ENCODE results near the gene INHBB. TPM values are rescaled to one million over a fixed set of nuclear protein-coding genes. Genes with fewer than 3 reads are reported as not detected.

The INHBB gene
- total RNA-seq, 2 donors from 2014 or later: 3.6 to 7.9 TPM

GRCh38 chr2:120391911-120392665 is 46.2 kb downstream of the INHBB start:
- H3K9me3 ChIP-seq: no peaks in the 10 kb centered on the region
- H3K36me3 ChIP-seq (replicated peaks in 1 of 2; ENCODE audit: insufficient read depth in 1 of 2, low read depth in 2 of 2): no peaks in the 10 kb centered on the region
- H3K27ac ChIP-seq: no peak overlapping the region
- no peak for ATAC-seq
- H3K27me3 ChIP-seq: no peaks in the 10 kb centered on the region
- H3K4me3 ChIP-seq: no peak overlapping the region
- 81 to 90% methylated on average over 10 to 14 of the region's 16 CpGs for WGBS, 2 donors
- intact Hi-C loops (cut with DNase I): no loop called here
- no peaks in the 10 kb centered on the region for H3K4me1 ChIP-seq
- TF ChIP-seq CTCF (IDR thresholded peaks at IDR 0.05) (no peak), POLR2A (IDR thresholded peaks at IDR 0.05) (no peak)
- DNase-seq: peak in 1 of 4 donors; percentile 1

GRCh38 chr2:120392923-120393322 is 47.0 kb downstream of the INHBB start:
- no peaks in the 10 kb centered on the region for H3K27me3 ChIP-seq
- no peak overlapping the region for H3K27ac ChIP-seq
- DNase-seq (no peak), ATAC-seq (no peak)
- no peaks in the 10 kb centered on the region for H3K4me1 ChIP-seq
- H3K9me3 ChIP-seq: no peaks in the 10 kb centered on the region
- TF ChIP-seq CTCF (IDR thresholded peaks at IDR 0.05): no peak
- TF ChIP-seq POLR2A (IDR thresholded peaks at IDR 0.05): no peak
- no peaks in the 10 kb centered on the region for H3K36me3 ChIP-seq (replicated peaks in 1 of 2; ENCODE audit: insufficient read depth in 1 of 2, low read depth in 2 of 2)
- no peak overlapping the region for H3K4me3 ChIP-seq
- 81 to 86% methylated on average over 1 of the region's 1 CpG for WGBS, 2 donors
- intact Hi-C loops (cut with DNase I): no loop called here

GRCh38 chr2:120393456-120393855 is 47.5 kb downstream of the INHBB start:
- no peaks in the 10 kb centered on the region for H3K4me1 ChIP-seq
- no peak for DNase-seq
- H3K27me3 ChIP-seq: no peaks in the 10 kb centered on the region
- 85 to 87% methylated on average over 5 of the region's 5 CpGs for WGBS, 2 donors
- no peaks in the 10 kb centered on the region for H3K9me3 ChIP-seq
- intact Hi-C loops (cut with DNase I): no loop called here
- H3K27ac ChIP-seq: no peak overlapping the region
- no peaks in the 10 kb centered on the region for H3K36me3 ChIP-seq (replicated peaks in 1 of 2; ENCODE audit: insufficient read depth in 1 of 2, low read depth in 2 of 2)
- no peak for ATAC-seq
- H3K4me3 ChIP-seq: no peak overlapping the region
- TF ChIP-seq CTCF (IDR thresholded peaks at IDR 0.05): no peak
- TF ChIP-seq POLR2A (IDR thresholded peaks at IDR 0.05): no peak

GRCh38 chr2:120394764-120395163 is 48.8 kb downstream of the INHBB start:
- Histone ChIP-seq H3K9me3 (no peaks in the 10 kb centered on the region), H3K4me1 (no peaks in the 10 kb centered on the region), H3K27me3 (no peaks in the 10 kb centered on the region), H3K36me3 (replicated peaks in 1 of 2; ENCODE audit: insufficient read depth in 1 of 2, low read depth in 2 of 2) (no peaks in the 10 kb centered on the region), H3K27ac (no peak overlapping the region), H3K4me3 (no peak overlapping the region)
- TF ChIP-seq CTCF (IDR thresholded peaks at IDR 0.05) (no peak), POLR2A (IDR thresholded peaks at IDR 0.05) (no peak)
- DNase-seq: no peak
- 83 to 91% methylated on average over 8 of the region's 8 CpGs for WGBS, 2 donors
- ATAC-seq: no peak
- intact Hi-C loops (cut with DNase I): loop anchor here (5.0 kb wide), 1 partner anchor 588 kb away; no protein-coding TSS in a partner anchor
